Mesodermal cell (in vitro differentiated cells): ENCODE results near the gene PTPRN2.
"Not testable (repeated sequence)": the region's sequence is repeated elsewhere in the genome, so short reads cannot be mapped to it uniquely, and the experiment has no call there.

Source experiments
- H3K27ac ChIP-seq: 2 replicates; pipeline ENCODE4 v1.7.0; 2013; ENCODE audit warnings: mild to moderate bottlenecking, low read depth, low read length, moderate library complexity; ENCODE audit not compliant: severe bottlenecking
- H3K36me3 ChIP-seq: 2 replicates; pipeline ENCODE4 v1.7.1; 2013; ENCODE audit warnings: mild to moderate bottlenecking, low read length, moderate library complexity; ENCODE audit not compliant: control insufficient read depth, insufficient read depth
- H3K4me1 ChIP-seq: one replicate; pipeline ENCODE4 v1.7.1; 2013; ENCODE audit warnings: mild to moderate bottlenecking, low read length; ENCODE audit not compliant: insufficient read depth, control insufficient read depth, poor library complexity, severe bottlenecking
- H3K4me3 ChIP-seq: 2 replicates; pipeline ENCODE4 v1.7.0; 2013; ENCODE audit warnings: low read length, control low read depth, mild to moderate bottlenecking; ENCODE audit not compliant: insufficient read depth, poor library complexity, severe bottlenecking; ENCODE audit errors: extremely low read depth
- H3K9me3 ChIP-seq: 2 replicates; pipeline ENCODE4 v1.7.1; 2013; ENCODE audit warnings: mild to moderate bottlenecking, low read length, moderate library complexity; ENCODE audit not compliant: control insufficient read depth
- WGBS, 2 experiments: methylation state at CpG; one replicate each; pipeline ENCODE4 v1.1.5; 2013; ENCODE audit warnings: missing lambda C conversion rate in 2 of 2; ENCODE audit not compliant: insufficient coverage in 2 of 2; 5-methylcytosine and 5-hydroxymethylcytosine counted together

PTPRN2 gene

DNA sequence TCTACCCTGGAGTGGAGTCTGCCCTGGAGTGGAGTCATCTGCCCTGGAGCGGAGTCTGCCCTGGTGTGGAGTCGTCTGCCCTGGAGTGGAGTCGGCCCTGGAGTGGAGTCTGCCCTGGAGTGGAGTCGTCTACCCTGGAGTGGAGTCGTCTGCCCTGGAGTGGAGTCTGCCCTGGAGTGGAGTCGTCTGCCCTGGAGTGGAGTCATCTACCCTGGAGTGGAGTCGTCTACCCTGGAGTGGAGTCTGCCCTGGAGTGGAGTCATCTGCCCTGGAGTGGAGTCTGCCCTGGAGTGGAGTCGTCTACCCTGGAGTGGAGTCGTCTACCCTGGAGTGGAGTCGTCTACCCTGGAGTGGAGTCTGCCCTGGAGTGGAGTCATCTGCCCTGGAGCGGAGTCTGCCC, 63.7 kb downstream of the PTPRN2 start:
- peaks cover 89% of the 10 kb centered on the region for H3K9me3 ChIP-seq
- WGBS, 2 experiments = no CpG with 5 or more reads among the region's 11 CpGs
- H3K36me3 ChIP-seq, H3K4me1 ChIP-seq, H3K4me3 ChIP-seq, H3K27ac ChIP-seq: not testable (repeated sequence)

DNA sequence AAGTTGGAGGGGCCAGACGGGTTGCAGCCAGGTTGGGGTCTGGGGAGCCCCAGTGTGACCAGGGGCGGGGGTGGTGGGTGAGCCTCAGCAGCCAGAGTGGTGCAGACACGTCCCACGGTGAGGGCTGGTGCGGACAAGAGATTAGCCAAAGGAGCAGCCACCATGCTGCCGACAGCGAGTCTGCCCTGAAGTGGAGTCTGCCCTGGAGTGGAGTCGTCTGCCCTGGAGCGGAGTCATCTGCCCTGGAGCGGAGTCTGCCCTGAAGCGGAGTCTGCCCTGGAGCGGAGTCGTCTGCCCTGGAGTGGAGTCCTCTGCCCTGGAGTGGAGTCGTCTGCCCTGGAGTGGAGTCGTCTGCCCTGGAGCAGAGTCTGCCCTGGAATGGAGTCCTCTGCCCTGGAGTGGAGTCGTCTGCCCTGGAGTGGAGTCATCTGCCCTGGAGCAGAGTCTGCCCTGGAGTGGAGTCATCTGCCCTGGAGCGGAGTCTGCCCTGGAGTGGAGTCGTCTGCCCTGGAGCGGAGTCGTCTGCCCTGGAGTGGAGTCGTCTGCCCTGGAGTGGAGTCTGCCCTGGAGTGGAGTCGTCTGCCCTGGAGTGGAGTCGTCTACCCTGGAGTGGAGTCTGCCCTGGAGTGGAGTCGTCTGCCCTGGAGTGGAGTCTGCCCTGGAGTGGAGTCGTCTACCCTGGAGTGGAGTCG, 64.3 kb downstream of the PTPRN2 start:
- not testable (repeated sequence) for H3K36me3 ChIP-seq, H3K4me3 ChIP-seq, H3K4me1 ChIP-seq, H3K27ac ChIP-seq
- WGBS, 2 experiments = 85 to 89% methylated on average over 16 to 21 of the region's 26 CpGs
- peaks cover 90% of the 10 kb centered on the region for H3K9me3 ChIP-seq

DNA sequence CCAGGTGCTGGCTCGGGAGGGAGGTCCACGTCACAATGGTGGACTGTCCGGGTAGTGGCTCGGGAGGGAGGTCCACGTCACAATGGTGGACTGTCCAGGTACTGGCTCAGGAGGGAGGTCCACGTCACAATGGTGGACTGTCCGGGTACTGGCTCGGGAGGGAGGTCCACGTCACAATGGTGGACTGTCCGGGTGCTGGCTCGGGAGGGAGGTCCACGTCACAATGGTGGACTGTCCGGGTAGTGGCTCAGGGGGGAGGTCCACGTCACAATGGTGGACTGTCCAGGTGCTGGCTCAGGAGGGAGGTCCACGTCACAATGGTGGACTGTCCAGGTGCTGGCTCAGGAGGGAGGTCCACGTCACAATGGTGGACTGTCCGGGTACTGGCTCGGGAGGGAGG, 65.8 kb downstream of the PTPRN2 start:
- WGBS, 2 experiments = 77 to 85% methylated on average over 10 of the region's 18 CpGs
- H3K36me3 ChIP-seq, H3K4me3 ChIP-seq, H3K27ac ChIP-seq, H3K4me1 ChIP-seq: not testable (repeated sequence)
- peaks cover 90% of the 10 kb centered on the region for H3K9me3 ChIP-seq

DNA sequence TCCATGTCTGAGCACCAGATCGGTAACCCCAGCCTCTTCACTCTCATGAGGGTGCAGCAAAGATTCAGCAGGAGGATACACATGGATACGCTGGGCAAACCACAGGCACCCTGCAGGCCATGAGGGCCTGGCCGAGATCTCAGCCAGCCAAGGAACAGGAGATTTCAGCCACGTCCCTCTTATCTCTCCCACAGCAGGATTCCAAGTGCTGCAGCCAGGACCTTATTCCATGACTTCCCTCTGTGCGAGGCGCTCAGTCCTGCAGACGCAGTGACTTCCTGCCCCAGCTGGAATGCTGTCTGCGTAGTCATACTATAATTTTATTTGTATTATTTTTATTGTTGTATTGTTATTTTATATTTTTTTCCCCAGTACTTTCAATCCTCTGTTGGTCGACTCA, 66.8 kb downstream of the PTPRN2 start:
- Histone ChIP-seq H3K4me1 (no peaks in the 10 kb centered on the region), H3K9me3 (peaks cover 84% of the 10 kb centered on the region), H3K36me3 (no peaks in the 10 kb centered on the region), H3K4me3 (no peak overlapping the region), H3K27ac (no peak overlapping the region)
- WGBS, 2 experiments = 82 to 83% methylated on average over 5 of the region's 9 CpGs

GRCh38 chr7:158519633-158520174, 67.9 kb downstream of the PTPRN2 start:
- Histone ChIP-seq H3K4me1 (no peaks in the 10 kb centered on the region), H3K4me3 (no peak overlapping the region), H3K9me3 (peaks cover 78% of the 10 kb centered on the region), H3K27ac (no peak overlapping the region), H3K36me3 (no peaks in the 10 kb centered on the region)
- WGBS, 2 experiments = 40 to 44% methylated on average over 4 of the region's 4 CpGs

GRCh38 chr7:158518980-158519632, 68.5 kb downstream of the PTPRN2 start:
- 84 to 86% methylated on average over 6 of the region's 7 CpGs for WGBS, 2 experiments
- H3K27ac ChIP-seq = no peak overlapping the region
- no peak overlapping the region for H3K4me3 ChIP-seq
- H3K4me1 ChIP-seq = no peaks in the 10 kb centered on the region
- no peaks in the 10 kb centered on the region for H3K36me3 ChIP-seq
- peaks cover 79% of the 10 kb centered on the region for H3K9me3 ChIP-seq

DNA sequence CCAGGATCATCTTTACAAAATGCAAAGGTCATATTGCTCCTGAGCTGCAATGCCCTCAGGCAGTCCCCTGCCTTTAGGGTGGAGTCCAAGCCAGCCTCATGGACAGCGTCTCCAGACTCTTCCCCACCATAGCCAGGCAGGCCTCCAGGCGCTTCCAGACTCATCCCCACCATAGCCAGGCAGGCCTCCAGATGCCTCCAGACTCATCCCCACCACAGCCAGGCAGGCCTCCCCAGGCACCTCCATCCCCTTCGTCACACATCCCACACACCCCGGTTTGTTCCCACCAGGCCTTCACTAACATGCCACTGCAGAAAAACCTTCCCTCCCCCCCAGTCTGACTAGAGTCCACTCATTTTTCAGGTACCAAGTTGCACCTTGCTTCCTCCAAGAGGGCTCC, 70.1 kb downstream of the PTPRN2 start:
- peaks cover 81% of the 10 kb centered on the region for H3K9me3 ChIP-seq
- H3K4me1 ChIP-seq = no peaks in the 10 kb centered on the region
- H3K4me3 ChIP-seq = no peak overlapping the region
- no peaks in the 10 kb centered on the region for H3K36me3 ChIP-seq
- 77 to 95% methylated on average over 3 to 4 of the region's 4 CpGs for WGBS, 2 experiments
- H3K27ac ChIP-seq = no peak overlapping the region

DNA sequence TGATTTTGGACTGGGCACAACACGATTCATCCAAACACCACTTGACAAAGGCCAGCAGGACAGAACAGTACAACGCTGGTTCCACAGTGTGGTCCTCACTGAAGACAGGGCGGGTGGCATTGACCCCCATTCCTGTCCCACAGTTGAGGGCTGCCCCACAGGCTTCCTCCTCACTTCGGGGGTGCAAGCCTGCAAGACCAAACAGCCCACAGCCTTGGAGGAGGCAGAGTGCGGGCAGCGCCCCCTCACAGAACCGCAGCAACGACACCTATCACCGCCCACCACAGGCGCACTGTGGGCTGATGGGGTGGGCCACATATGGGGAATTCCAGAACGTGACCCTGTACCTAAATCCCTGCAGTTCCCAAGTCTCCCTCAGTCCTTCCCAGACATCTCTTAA, 70.6 kb downstream of the PTPRN2 start:
- 81 to 84% methylated on average over 9 to 11 of the region's 11 CpGs for WGBS, 2 experiments
- H3K9me3 ChIP-seq = peaks cover 80% of the 10 kb centered on the region

DNA sequence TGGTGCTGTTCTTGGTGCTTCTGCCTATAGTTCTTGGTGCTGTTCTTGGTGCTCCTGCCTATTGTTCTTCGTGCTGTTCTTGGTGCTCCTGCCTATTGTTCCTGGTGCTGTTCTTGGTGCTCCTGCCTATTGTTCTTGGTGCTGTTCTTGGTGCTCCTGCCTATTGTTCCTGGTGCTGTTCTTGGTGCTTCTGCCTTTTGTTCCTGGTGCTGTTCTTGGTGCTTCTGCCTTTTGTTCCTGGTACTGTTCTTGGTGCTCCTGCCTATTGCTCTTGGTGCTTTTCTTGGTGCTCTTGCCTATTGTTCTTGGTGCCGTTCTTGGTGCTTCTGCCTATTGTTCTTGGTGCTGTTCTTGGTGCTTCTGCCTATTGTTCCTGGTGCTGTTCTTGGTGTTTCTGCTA, 71.1 kb downstream of the PTPRN2 start:
- peaks cover 82% of the 10 kb centered on the region for H3K9me3 ChIP-seq
- no peaks in the 10 kb centered on the region for H3K36me3 ChIP-seq
- H3K27ac ChIP-seq = no peak overlapping the region
- WGBS, 2 experiments = 29 to 58% methylated on average over 1 to 2 of the region's 2 CpGs
- H3K4me1 ChIP-seq = no peaks in the 10 kb centered on the region
- H3K4me3 ChIP-seq = no peak overlapping the region

More for the DNA sequence above, 70.6 kb downstream of the PTPRN2 start:
- no peaks in the 10 kb centered on the region for H3K4me1 ChIP-seq
- no peaks in the 10 kb centered on the region for H3K36me3 ChIP-seq
- no peak overlapping the region for H3K27ac ChIP-seq
- H3K4me3 ChIP-seq = no peak overlapping the region

GRCh38 chr7:158512869-158513268, 74.8 kb downstream of the PTPRN2 start:
- H3K4me3 ChIP-seq = no peak overlapping the region
- H3K4me1 ChIP-seq = no peaks in the 10 kb centered on the region
- no CpG with 5 or more reads among the region's 6 CpGs for WGBS, 2 experiments
- H3K27ac ChIP-seq = no peak overlapping the region
- H3K36me3 ChIP-seq = no peaks in the 10 kb centered on the region
- H3K9me3 ChIP-seq = peaks cover 71% of the 10 kb centered on the region

GRCh38 chr7:158512042-158512441, 75.6 kb downstream of the PTPRN2 start:
- no peak overlapping the region for H3K27ac ChIP-seq
- H3K9me3 ChIP-seq = peaks cover 71% of the 10 kb centered on the region
- no peaks in the 10 kb centered on the region for H3K4me1 ChIP-seq
- H3K36me3 ChIP-seq = no peaks in the 10 kb centered on the region
- 49 to 61% methylated on average over 4 to 5 of the region's 6 CpGs for WGBS, 2 experiments
- no peak overlapping the region for H3K4me3 ChIP-seq
